Cerebellar nuclear complex (tissue), 1 donor: ENCODE results near the gene MRPS10.

Experiments used
- DNase-seq, 2 experiments: peaks; one replicate each; lab custom pipeline; 2025; lab: John Stamatoyannopoulos, UW

MRPS10 gene

GRCh38 chr6:42217519-42218367 lies at the start of gene MRPS10:
TSS of gene MRPS10 (minus strand) at chr6:42217861. CDS start at chr6:42217849, 12 bp downstream.
- peak; percentile 52 to 83 for DNase-seq

DNA sequence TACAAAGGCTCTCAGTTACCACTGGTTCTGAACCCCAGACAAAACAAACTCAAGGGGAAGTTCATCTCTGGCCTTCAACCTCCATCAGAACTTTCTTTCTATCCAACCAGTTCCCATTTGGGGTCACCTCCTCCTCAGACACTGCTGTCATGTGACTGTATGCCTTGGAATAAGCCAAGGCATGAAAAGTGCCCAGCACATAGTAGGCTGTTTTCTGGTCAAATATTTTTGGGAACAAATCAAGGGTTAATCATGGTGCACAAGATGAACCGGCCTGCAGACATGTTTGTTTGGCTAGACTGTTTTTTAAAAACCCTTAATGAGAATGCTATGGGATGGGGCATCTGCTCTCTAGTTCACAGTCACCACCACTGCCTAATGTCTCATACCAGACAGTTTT lies 48.9 kb upstream of the MRPS10 start:
- no peak for DNase-seq

- DNase-seq, result no peak
Observed at GRCh38 chr6:42264852-42265390, 47.3 kb upstream of the MRPS10 start.

- DNase-seq, result no peak
Observed at GRCh38 chr6:42264162-42264851, 46.6 kb upstream of the MRPS10 start.

GRCh38 chr6:42263165-42263728 lies 45.6 kb upstream of the MRPS10 start:
- DNase-seq, result no peak

DNA sequence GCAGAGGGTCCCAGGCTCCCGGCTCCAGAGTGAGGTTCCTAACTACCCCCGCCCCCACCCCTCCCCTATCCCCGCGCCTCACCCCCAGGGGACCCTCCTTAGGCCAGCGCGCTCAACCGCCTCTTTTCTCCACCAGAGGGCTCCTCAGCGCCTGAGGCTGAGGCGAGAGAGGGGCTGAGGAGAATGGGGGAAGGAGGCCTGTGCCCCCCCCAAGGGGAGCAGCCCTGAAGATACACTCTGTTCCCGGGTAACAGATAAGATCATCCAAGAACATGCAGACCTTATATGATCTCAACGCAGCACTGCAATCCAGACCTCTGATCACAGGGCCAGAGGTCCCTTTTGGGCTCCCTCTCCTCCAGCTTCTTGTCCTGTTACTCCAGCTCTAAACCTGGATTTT lies 43.3 kb upstream of the MRPS10 start:
- DNase-seq, result no peak

DNA sequence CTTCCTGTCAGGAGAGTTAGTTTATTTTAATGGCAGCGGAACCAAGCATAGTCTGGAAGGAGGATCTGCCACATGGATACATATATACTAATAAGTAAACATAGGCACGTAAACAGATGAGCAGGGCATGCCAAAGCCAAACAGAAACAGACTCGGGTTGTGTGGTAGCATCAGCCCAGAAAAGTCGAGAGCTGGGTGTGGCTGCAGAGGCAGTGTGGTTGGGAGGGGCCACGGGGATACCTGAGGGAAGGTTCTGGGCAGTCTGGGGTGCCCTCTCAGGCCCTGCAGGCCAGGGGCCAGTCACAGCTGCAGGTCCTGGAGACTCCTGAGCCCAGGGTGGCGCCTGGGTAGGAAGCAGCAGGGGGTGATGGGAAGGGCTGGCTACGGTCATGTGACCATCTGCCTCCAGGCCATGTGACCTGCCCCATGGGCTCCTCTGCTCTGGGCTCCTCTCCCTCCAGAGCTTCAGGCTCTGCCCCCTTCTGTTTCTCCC lies 42.8 kb upstream of the MRPS10 start:
- DNase-seq, result no peak

DNA sequence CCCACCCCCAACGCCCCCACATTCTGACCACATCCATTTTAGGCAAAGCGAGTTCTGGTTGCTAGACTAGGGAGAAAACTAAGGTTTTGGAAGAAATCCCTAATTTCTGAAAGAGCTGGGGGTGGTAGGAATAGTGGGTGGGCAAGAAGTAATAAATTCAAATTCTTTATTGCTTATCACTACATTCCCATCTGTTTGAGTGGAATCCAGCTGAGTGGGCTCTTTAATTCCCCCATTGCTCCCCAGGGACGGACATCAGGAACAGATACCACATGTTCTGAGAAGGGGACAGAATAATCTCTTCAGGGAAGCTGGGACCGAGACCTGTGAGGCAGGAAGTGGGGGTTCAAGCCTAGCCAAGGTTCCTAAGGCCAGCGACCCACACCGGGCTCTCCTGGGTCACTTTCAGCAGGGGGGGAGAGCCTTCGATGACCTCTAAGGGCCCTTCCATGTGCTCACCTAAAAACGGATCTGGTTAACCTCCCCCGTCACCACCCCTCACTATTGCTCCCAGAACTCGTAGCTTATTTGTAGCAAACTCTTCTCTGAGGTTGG lies 42.3 kb upstream of the MRPS10 start:
- DNase-seq, result no peak

GRCh38 chr6:42259286-42259685 lies 41.6 kb upstream of the MRPS10 start:
- DNase-seq, result no peak

GRCh38 chr6:42257614-42258013 lies 40.0 kb upstream of the MRPS10 start:
- DNase-seq, result no peak

- DNase-seq, result no peak
Observed at GRCh38 chr6:42257063-42257462, 39.4 kb upstream of the MRPS10 start.

- DNase-seq, result no peak
Observed at GRCh38 chr6:42255050-42255449, 37.4 kb upstream of the MRPS10 start.

- DNase-seq, result no peak
Observed at GRCh38 chr6:42254505-42254904, 36.8 kb upstream of the MRPS10 start.

GRCh38 chr6:42251911-42252637 lies 34.4 kb upstream of the MRPS10 start:
- no peak for DNase-seq

DNA sequence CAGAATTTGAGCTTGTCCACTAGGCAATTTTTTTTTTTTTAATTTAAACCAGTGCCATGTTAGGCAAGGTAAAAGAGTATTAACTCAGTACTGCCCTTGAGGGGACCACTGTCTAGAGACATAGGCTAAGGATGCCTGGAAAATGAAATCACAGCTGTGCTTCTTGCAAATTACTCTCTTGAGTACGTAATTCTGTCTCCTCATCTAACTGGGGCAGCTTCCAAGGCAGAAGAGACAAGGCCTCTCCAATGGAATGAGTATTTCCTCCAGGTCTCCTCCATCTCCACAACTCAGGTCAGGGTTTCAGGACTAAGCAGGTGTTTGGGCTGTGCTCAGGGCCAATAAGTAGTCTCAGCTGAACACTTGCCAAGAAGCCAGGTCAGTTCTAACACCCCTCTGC lies 33.8 kb upstream of the MRPS10 start:
- DNase-seq, result no peak

- DNase-seq, result no peak
Observed at GRCh38 chr6:42250274-42250931, 32.7 kb upstream of the MRPS10 start.

DNA sequence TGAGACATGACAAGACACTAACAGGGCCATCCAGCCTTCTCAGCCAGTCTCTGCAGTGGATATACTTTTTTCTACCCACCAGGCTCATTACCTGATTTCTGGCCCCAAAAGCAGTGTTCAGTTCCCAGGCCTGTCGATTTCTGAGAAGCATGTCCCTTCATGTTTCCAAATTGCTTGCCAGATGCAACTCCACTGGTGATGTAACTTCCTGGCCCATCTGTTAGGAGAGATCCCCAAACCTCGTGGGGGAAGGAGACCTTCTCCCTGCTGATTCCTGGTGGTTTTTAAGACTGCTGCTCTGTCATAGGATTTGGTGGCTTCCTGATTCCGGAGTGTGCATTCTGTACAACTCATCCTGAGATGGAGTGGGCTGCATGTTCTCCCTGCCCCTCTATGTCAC lies 31.6 kb upstream of the MRPS10 start:
- DNase-seq, result no peak

GRCh38 chr6:42243046-42243445 lies 25.4 kb upstream of the MRPS10 start:
- DNase-seq, result no peak

DNA sequence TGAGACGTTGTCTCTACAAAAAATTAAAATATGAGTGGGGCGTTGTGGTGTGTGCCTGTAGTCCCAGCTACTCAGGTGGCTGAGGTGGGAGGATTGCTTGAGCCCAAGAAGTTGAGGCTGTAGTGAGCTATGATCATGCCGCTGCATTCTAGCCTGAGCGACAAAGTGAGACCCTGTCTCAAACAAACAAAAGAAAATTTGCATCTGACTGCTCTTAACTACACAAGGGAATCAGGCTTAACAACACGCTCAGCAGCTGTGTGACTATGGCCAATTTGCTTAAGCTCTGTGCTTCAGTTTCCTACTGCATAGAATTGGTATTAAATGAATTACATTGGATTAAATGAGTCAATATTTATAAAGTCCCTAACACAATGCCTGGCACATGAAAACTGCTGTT lies 24.3 kb upstream of the MRPS10 start:
- no peak for DNase-seq

- no peak for DNase-seq
Observed at GRCh38 chr6:42239736-42240375, 22.2 kb upstream of the MRPS10 start.

- DNase-seq, result no peak
Observed at GRCh38 chr6:42239333-42239732, 21.7 kb upstream of the MRPS10 start.
